ENCODE measurements around the gene TSC22D4. TPM values are rescaled to one million over a fixed set of nuclear protein-coding genes. Genes with fewer than 3 reads are reported as not detected.

Gene TSC22D4
- 37.3 to 47.4 TPM (median 46.6 TPM) in 5 replicates for total RNA-seq (2022; extraction: Qiagen RNA extraction; ENCODE audit: low read depth)

GRCh38 chr7:100478958-100479660 lies at the start of gene TSC22D4:
TSS of gene TSC22D4 (minus strand) at chr7:100479214. CDS start at chr7:100478038, 1,176 bp downstream.

GRCh38 chr7:100483722-100484672 lies 5.0 kb upstream of the TSC22D4 start, which contains the start of gene NYAP1:
TSS of gene NYAP1 (plus strand) at chr7:100483927. CDS start at chr7:100485312, 1,385 bp downstream.

GRCh38 chr7:100464210-100464660 lies 14.8 kb downstream of the TSC22D4 start, which contains the start of gene SPACDR:
TSS of gene SPACDR (minus strand) at chr7:100464260. CDS start at chr7:100464025, 235 bp downstream.

GRCh38 chr7:100429637-100430492 lies 49.1 kb downstream of the TSC22D4 start, which contains the start of gene MEPCE:
TSS of gene MEPCE (plus strand) at chr7:100429831. CDS start at chr7:100430019, 188 bp downstream.

GRCh38 chr7:100428199-100428966 lies 50.6 kb downstream of the TSC22D4 start, which contains the start of gene ZCWPW1:
TSS of gene ZCWPW1 (minus strand) at chr7:100428703. CDS start at chr7:100420649, 8,054 bp downstream.

Other genes with a start within 250 kb of the TSC22D4 start
- gene SPDYE3, start 171.5 kb downstream of the TSC22D4 start, total RNA-seq (2022; extraction: Qiagen RNA extraction; ENCODE audit: low read depth): not detected in 5 replicates
- gene PILRB, start 121.1 kb downstream of the TSC22D4 start, total RNA-seq (2022; extraction: Qiagen RNA extraction; ENCODE audit: low read depth): 24.0 to 30.9 TPM (median 29.5 TPM) in 5 replicates
- gene PILRA, start 105.7 kb downstream of the TSC22D4 start, total RNA-seq (2022; extraction: Qiagen RNA extraction; ENCODE audit: low read depth): 3.5 to 6.3 TPM (median 5.6 TPM) in 5 replicates
- gene ZCWPW1, start 50.5 kb downstream of the TSC22D4 start, total RNA-seq (2022; extraction: Qiagen RNA extraction; ENCODE audit: low read depth): 1.1 to 1.6 TPM (median 1.2 TPM) in 5 replicates
- 32.4 to 45.9 TPM (median 39.6 TPM) in 5 replicates for gene MEPCE, start 49.4 kb downstream of the TSC22D4 start, total RNA-seq (2022; extraction: Qiagen RNA extraction; ENCODE audit: low read depth)
- 38.1 to 56.4 TPM (median 50.9 TPM) in 5 replicates for gene PPP1R35, start 42.7 kb downstream of the TSC22D4 start, total RNA-seq (2022; extraction: Qiagen RNA extraction; ENCODE audit: low read depth)
- 0.65 to 1.3 TPM (median 0.70 TPM) in 5 replicates for gene SPACDR, start 15.0 kb downstream of the TSC22D4 start, total RNA-seq (2022; extraction: Qiagen RNA extraction; ENCODE audit: low read depth)
- gene NYAP1, start 4.7 kb upstream of the TSC22D4 start, total RNA-seq (2022; extraction: Qiagen RNA extraction; ENCODE audit: low read depth): 2.8 to 3.5 TPM (median 3.3 TPM) in 5 replicates
- gene AGFG2, start 60.0 kb upstream of the TSC22D4 start, total RNA-seq (2022; extraction: Qiagen RNA extraction; ENCODE audit: low read depth): 16.6 to 27.4 TPM (median 25.2 TPM) in 5 replicates
- 0.24 to 0.64 TPM (median 0.50 TPM) in 5 replicates for gene SAP25, start 94.7 kb upstream of the TSC22D4 start, total RNA-seq (2022; extraction: Qiagen RNA extraction; ENCODE audit: low read depth)
- 12.2 to 17.6 TPM (median 15.0 TPM) in 5 replicates for gene LRCH4, start 106.9 kb upstream of the TSC22D4 start, total RNA-seq (2022; extraction: Qiagen RNA extraction; ENCODE audit: low read depth)
- gene FBXO24, start 107.1 kb upstream of the TSC22D4 start, total RNA-seq (2022; extraction: Qiagen RNA extraction; ENCODE audit: low read depth): 0.15 to 0.51 TPM (median 0.34 TPM) in 5 replicates
- gene PCOLCE, start 123.1 kb upstream of the TSC22D4 start, total RNA-seq (2022; extraction: Qiagen RNA extraction; ENCODE audit: low read depth): 8.2 to 11.8 TPM (median 9.0 TPM) in 5 replicates
- 18.2 to 22.7 TPM (median 20.0 TPM) in 5 replicates for gene MOSPD3, start 133.3 kb upstream of the TSC22D4 start, total RNA-seq (2022; extraction: Qiagen RNA extraction; ENCODE audit: low read depth)
- gene TFR2, start 162.3 kb upstream of the TSC22D4 start, total RNA-seq (2022; extraction: Qiagen RNA extraction; ENCODE audit: low read depth): 1.9 to 3.3 TPM (median 2.7 TPM) in 5 replicates
- not detected in 5 replicates for gene ACTL6B, start 177.2 kb upstream of the TSC22D4 start, total RNA-seq (2022; extraction: Qiagen RNA extraction; ENCODE audit: low read depth)
- 178 to 259 TPM (median 248 TPM) in 5 replicates for gene GNB2, start 194.5 kb upstream of the TSC22D4 start, total RNA-seq (2022; extraction: Qiagen RNA extraction; ENCODE audit: low read depth)
- 11.4 to 18.2 TPM (median 17.6 TPM) in 5 replicates for gene GIGYF1, start 215.0 kb upstream of the TSC22D4 start, total RNA-seq (2022; extraction: Qiagen RNA extraction; ENCODE audit: low read depth)
- gene POP7, start 226.9 kb upstream of the TSC22D4 start, total RNA-seq (2022; extraction: Qiagen RNA extraction; ENCODE audit: low read depth): 80.2 to 95.5 TPM (median 88.2 TPM) in 5 replicates
- 0.09 TPM in 1 of 5 replicates, not detected in the others for gene EPO, start 241.3 kb upstream of the TSC22D4 start, total RNA-seq (2022; extraction: Qiagen RNA extraction; ENCODE audit: low read depth)

Measured in A549 treated with GW870086 at 1 μM for 4 hours (cell line).